GM23248 (cell line): ENCODE results near the gene HINT1. TPM values are rescaled to one million over a fixed set of nuclear protein-coding genes. Genes with fewer than 3 reads are reported as not detected.

Experiments
- DNase-seq: peaks from one replicate; pipeline ENCODE4 v3.0.0-alpha.2; 2015
- H2AFZ ChIP-seq: fragments of 200-600 bp; sonication (generic); 2 replicates; pipeline ENCODE4 v1.6.1; 2016; ENCODE audit warnings: antibody characterized with exemption
- H3F3A ChIP-seq: fragments of 200-600 bp; sonication (generic); 2 replicates; pipeline ENCODE4 v1.6.1; 2016; ENCODE audit warnings: mild to moderate bottlenecking, antibody characterized with exemption, mixed run types; ENCODE audit not compliant: insufficient read depth
- H3K27ac ChIP-seq: fragments of 200-600 bp; sonication (generic); 2 replicates; pipeline ENCODE4 v1.5.1; 2016; ENCODE audit warnings: mild to moderate bottlenecking
- H3K27me3 ChIP-seq: fragments of 200-600 bp; sonication (generic); replicated peaks from 2 replicates; pipeline ENCODE4 v1.6.1; 2016; ENCODE audit warnings: mild to moderate bottlenecking; ENCODE audit not compliant: insufficient read depth
- H3K36me3 ChIP-seq: fragments of 200-600 bp; sonication (generic); 2 replicates; pipeline ENCODE4 v1.6.1; 2016; ENCODE audit warnings: low read depth, mild to moderate bottlenecking
- H3K4me1 ChIP-seq: fragments of 200-600 bp; sonication (generic); 2 replicates; pipeline ENCODE4 v1.6.1; 2016; ENCODE audit warnings: mild to moderate bottlenecking; ENCODE audit not compliant: insufficient read depth
- H3K4me2 ChIP-seq: fragments of 200-600 bp; sonication (generic); one replicate; pipeline ENCODE4 v1.6.1; 2016; ENCODE audit warnings: mild to moderate bottlenecking; ENCODE audit not compliant: unreplicated experiment
- H3K4me3 ChIP-seq: fragments of 200-600 bp; sonication (generic); 2 replicates; pipeline ENCODE4 v1.5.1; 2016; ENCODE audit warnings: mild to moderate bottlenecking
- H3K79me2 ChIP-seq: fragments of 200-600 bp; sonication (generic); 2 replicates; pipeline ENCODE4 v1.6.1; 2016; ENCODE audit warnings: mild to moderate bottlenecking; ENCODE audit not compliant: insufficient read depth
- H3K9ac ChIP-seq: fragments of 200-600 bp; sonication (generic); 2 replicates; pipeline ENCODE4 v1.6.1; 2016; ENCODE audit warnings: mild to moderate bottlenecking
- H3K9me2 ChIP-seq: fragments of 200-600 bp; sonication (generic); 2 replicates; pipeline ENCODE4 v1.6.1; 2016; ENCODE audit warnings: mixed run types, mild to moderate bottlenecking, moderate library complexity; ENCODE audit not compliant: insufficient read depth
- H3K9me3 ChIP-seq: fragments of 200-600 bp; sonication (generic); one replicate; pipeline ENCODE4 v1.6.1; 2017; ENCODE audit warnings: low read depth
- H4K20me1 ChIP-seq: fragments of 200-600 bp; sonication (generic); 2 replicates; pipeline ENCODE4 v1.6.0; 2016; ENCODE audit not compliant: insufficient read depth
- EZH2 ChIP-seq: fragments of 200-600 bp; sonication (generic); IDR thresholded peaks from 2 replicates; pipeline ENCODE4 v1.6.1; 2018; ENCODE audit warnings: antibody characterized with exemption, mild to moderate bottlenecking; ENCODE audit not compliant: insufficient read depth, poor library complexity, severe bottlenecking
- EZH2phosphoT487 ChIP-seq: fragments of 200-600 bp; sonication (generic); IDR thresholded peaks from 2 replicates; pipeline ENCODE4 v1.6.1; 2018; ENCODE audit warnings: antibody characterized with exemption, moderate library complexity, mild to moderate bottlenecking, low read depth; ENCODE audit not compliant: insufficient read depth
- WGBS, 2 experiments: methylation state at CpG; one replicate each; pipeline ENCODE4 v1.1.6; 2015 to 2017; ENCODE audit warnings: low lambda C conversion rate in 2 of 2, low coverage in 1 of 2; ENCODE audit errors: missing lambda C conversion rate in 2 of 2; 5-methylcytosine and 5-hydroxymethylcytosine counted together
- in situ Hi-C: fragments of 300-500 bp; cut with MboI; formaldehyde crosslinking; loops from 2 replicates; pipeline ENCODE4 v1.15.0; 2020
- polyA plus RNA-seq: library from polyadenylated mRNA; unstranded; fragments of >200 nt; fragmentation: Nextera tagmentation; extraction: Ambion mirVana; gene quantifications from 2 replicates; pipeline ENCODE4 v1.2.1, GENCODE V29; 2016
- total RNA-seq: library from RNA; depleted of rRNA; stranded (reverse); fragments of >200 nt; shearing (Covaris generic); gene quantifications from 2 replicates; pipeline ENCODE4 v1.2.3, GENCODE V29; 2014

The HINT1 gene
- total and polyA plus RNA-seq, 2 experiments from 2014 or later: 184 to 458 TPM

DNA sequence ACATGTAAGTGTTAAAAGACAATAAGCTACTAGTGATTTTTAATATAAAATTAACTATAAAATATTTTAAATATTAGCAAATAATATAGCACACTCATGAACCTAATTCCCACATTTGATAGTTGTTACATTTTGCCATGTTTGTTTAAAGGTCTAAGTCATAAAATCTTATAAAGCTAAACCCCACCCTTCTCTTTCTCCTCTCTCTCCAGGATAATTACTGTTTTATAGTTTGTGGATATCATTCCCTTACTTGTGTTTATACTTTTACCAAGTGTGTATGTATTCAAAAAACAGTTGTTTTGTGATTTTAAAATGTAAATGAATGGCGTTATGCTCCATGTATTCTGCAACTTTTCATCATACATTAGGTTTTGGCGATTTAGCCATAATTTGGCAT, 39.9 kb upstream of the HINT1 start:
- Histone ChIP-seq H3K9ac (no peak overlapping the region), H3K4me1 (no peaks in the 10 kb centered on the region), H3K27ac (no peak overlapping the region), H3F3A (no peaks in the 10 kb centered on the region), H3K27me3 (no peaks in the 10 kb centered on the region), H3K4me2 (no peak overlapping the region), H4K20me1 (no peaks in the 10 kb centered on the region), H3K9me3 (no peaks in the 10 kb centered on the region), H2AFZ (no peak overlapping the region), H3K36me3 (peaks cover 3% of the 10 kb centered on the region; the same call in 1 of the 2 replicates), H3K4me3 (no peak overlapping the region), H3K9me2 (no peaks in the 10 kb centered on the region), H3K79me2 (no peaks in the 10 kb centered on the region)
- DNase-seq: no peak
- in situ Hi-C loops: no loop called here
- no peak for TF ChIP-seq EZH2phosphoT487
- no peak for TF ChIP-seq EZH2
- WGBS, 2 experiments: 87 to 90% methylated on average over 2 of the region's 2 CpGs

DNA sequence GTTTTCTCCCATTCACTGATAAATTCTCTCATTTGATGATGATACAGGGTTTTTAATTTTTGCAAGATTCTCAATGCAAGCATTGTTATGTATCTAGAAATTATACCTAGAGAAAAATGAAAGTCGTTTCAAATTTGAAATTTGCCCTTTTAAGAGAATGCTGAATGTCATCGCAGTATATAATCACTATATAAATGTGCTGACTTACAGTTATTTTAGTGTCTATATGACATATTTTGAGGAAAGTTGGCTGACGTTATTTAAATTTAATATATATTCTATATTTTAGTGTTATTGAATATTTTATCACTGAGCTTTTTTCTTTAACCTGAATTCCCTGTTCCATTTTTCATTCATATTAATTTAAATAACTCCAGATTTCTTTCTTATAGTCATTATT, 35.5 kb upstream of the HINT1 start:
- no peaks in the 10 kb centered on the region for H3K79me2 ChIP-seq
- H3K36me3 ChIP-seq: peaks cover 4% of the 10 kb centered on the region; the same call in 1 of the 2 replicates
- H3K9me2 ChIP-seq: no peaks in the 10 kb centered on the region
- H3F3A ChIP-seq: no peaks in the 10 kb centered on the region
- H3K27me3 ChIP-seq: no peaks in the 10 kb centered on the region
- no peak for DNase-seq
- H3K9me3 ChIP-seq: no peaks in the 10 kb centered on the region
- no peak overlapping the region for H3K27ac ChIP-seq
- no peaks in the 10 kb centered on the region for H3K4me1 ChIP-seq
- H2AFZ ChIP-seq: no peak overlapping the region
- 88 to 92% methylated on average over 3 of the region's 3 CpGs for WGBS, 2 experiments
- H3K4me2 ChIP-seq: no peak overlapping the region
- H4K20me1 ChIP-seq: no peaks in the 10 kb centered on the region
- in situ Hi-C loops: no loop called here
- TF ChIP-seq EZH2phosphoT487 (no peak), EZH2 (no peak)
- H3K4me3 ChIP-seq: no peak overlapping the region
- H3K9ac ChIP-seq: no peak overlapping the region

DNA sequence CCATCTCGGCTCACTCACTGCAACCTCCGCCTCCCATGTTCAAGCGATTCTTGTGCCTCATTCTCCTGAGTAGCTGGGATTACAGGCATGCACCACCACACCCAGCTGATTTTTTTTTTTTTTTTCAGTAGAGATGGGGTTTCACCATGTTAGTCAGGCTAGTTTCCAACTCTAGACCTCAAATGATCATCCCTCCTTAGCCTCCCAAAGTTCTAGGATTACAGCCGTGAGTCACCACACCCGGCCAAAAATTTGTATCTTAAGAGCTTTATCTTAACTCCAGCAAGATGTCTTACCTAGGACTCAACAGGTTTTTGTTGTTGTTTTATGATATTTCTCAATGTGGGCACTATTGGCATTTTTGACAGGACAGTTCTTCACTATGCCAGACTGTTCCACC, 33.6 kb upstream of the HINT1 start:
- H3K4me2 ChIP-seq: no peak overlapping the region
- no peaks in the 10 kb centered on the region for H3F3A ChIP-seq
- H3K9me2 ChIP-seq: no peaks in the 10 kb centered on the region
- TF ChIP-seq EZH2phosphoT487 (no peak), EZH2 (no peak)
- H3K9ac ChIP-seq: no peak overlapping the region
- in situ Hi-C loops: no loop called here
- H3K27me3 ChIP-seq: no peaks in the 10 kb centered on the region
- H3K4me3 ChIP-seq: no peak overlapping the region
- H2AFZ ChIP-seq: no peak overlapping the region
- no peaks in the 10 kb centered on the region for H4K20me1 ChIP-seq
- no peaks in the 10 kb centered on the region for H3K79me2 ChIP-seq
- H3K4me1 ChIP-seq: no peaks in the 10 kb centered on the region
- H3K27ac ChIP-seq: no peak overlapping the region
- H3K36me3 ChIP-seq: peaks cover 4% of the 10 kb centered on the region; the same call in 1 of the 2 replicates
- no peaks in the 10 kb centered on the region for H3K9me3 ChIP-seq
- 82 to 85% methylated on average over 5 of the region's 5 CpGs for whole genome bisulfite sequencing, 2 experiments
- peak; percentile 23 for DNase-seq

DNA sequence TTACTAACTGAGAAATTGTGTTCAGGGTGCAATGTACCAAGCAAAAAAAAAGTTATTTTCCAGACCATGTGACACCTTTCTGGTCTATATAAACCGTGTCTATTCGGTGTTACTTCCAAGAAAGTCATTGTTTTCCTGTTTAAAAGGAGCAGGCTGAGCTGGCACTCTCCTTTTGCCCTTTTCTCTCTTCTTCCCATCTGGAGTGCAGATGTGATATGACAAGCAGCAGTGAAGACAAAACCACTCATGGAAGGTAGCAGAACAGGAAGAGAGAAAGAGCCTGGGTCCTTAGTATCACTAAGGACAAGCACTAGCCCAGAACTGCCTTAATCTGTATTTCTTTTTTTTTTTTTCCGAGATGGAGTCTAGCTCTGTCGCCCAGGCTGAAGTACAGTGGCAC, 31.3 kb upstream of the HINT1 start:
- Histone ChIP-seq H3K9ac (no peak overlapping the region), H2AFZ (no peak overlapping the region), H3K4me3 (no peak overlapping the region), H3K79me2 (no peaks in the 10 kb centered on the region), H3K4me2 (no peak overlapping the region), H3K36me3 (peaks cover 4% of the 10 kb centered on the region; the same call in 1 of the 2 replicates), H3K9me2 (no peaks in the 10 kb centered on the region), H4K20me1 (no peaks in the 10 kb centered on the region), H3K4me1 (no peaks in the 10 kb centered on the region; the same call in 1 of the 2 replicates), H3K9me3 (no peaks in the 10 kb centered on the region), H3F3A (no peaks in the 10 kb centered on the region), H3K27me3 (no peaks in the 10 kb centered on the region), H3K27ac (no peak overlapping the region)
- WGBS, 2 experiments: 53 to 57% methylated on average over 4 of the region's 4 CpGs
- no peak for TF ChIP-seq EZH2phosphoT487
- TF ChIP-seq EZH2: no peak
- in situ Hi-C loops: no loop called here
- no peak for DNase-seq

DNA sequence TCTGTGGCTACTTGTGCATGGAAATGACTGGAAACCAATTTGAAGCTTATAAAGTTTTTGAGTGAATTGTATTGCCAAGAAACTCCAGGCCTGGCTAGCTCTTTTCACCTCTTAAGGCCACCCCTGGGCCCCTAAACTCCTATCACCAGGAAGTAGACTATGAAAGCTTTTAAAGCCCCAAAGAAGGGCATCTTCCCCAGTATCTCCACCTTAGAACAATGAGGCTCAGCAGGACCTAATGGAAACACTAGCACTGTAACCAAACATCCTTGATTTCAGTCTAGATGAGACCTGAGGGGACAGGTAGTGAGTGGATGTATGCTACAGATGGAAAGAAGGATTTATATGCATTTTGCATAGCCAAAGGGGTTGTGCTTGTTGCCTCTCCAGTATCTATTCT, 30.6 kb upstream of the HINT1 start:
- no peaks in the 10 kb centered on the region for H3K9me2 ChIP-seq
- no peaks in the 10 kb centered on the region for H3K9me3 ChIP-seq
- H3K9ac ChIP-seq: no peak overlapping the region
- H4K20me1 ChIP-seq: no peaks in the 10 kb centered on the region
- H2AFZ ChIP-seq: no peak overlapping the region
- H3K4me1 ChIP-seq: no peaks in the 10 kb centered on the region; the same call in 1 of the 2 replicates
- TF ChIP-seq EZH2: no peak
- H3K27ac ChIP-seq: no peak overlapping the region
- H3K4me2 ChIP-seq: no peak overlapping the region
- H3K79me2 ChIP-seq: no peaks in the 10 kb centered on the region
- no peaks in the 10 kb centered on the region for H3F3A ChIP-seq
- H3K36me3 ChIP-seq: peaks cover 4% of the 10 kb centered on the region; the same call in 1 of the 2 replicates
- H3K27me3 ChIP-seq: no peaks in the 10 kb centered on the region
- no peak for DNase-seq
- in situ Hi-C loops: no loop called here
- H3K4me3 ChIP-seq: no peak overlapping the region
